ENCODE results near the gene ROBO1. TPM values are rescaled to one million over a fixed set of nuclear protein-coding genes. Genes with fewer than 3 reads are reported as not detected.

The ROBO1 gene
- total and polyA plus RNA-seq, 2 of the 8 experiments (the other 6 are each of a cell fraction or from before 2014, with no cell fraction given), result 51.4 to 91.0 TPM

GRCh38 chr3:78703944-78704343, 1063.9 kb downstream of the ROBO1 start (continued):
- no peak for TF ChIP-seq NANOG (IDR thresholded peaks at IDR 0.05; ENCODE audit: insufficient read depth, low read depth, low read length, poor library complexity, severe bottlenecking)
